Keratinocyte (primary cell): Measurements from ENCODE around the gene ARL15.
A peak's percentile ranks its signal among the peaks of the same experiment; 100 is the strongest.

Experiments used
- CTCF ChIP-seq, 3 experiments: IDR thresholded peaks in 1 of 3; conservative IDR thresholded peaks in 1 of 3; optimal IDR thresholded peaks in 1 of 3; 2 replicates in 2 of 3; 3 replicates in 1 of 3; pipeline versions ENCODE3 to v1.5.1; 2011; ENCODE audit warnings: low read length in 3 of 3, mild to moderate bottlenecking in 3 of 3, moderate library complexity in 2 of 3, control low read depth in 1 of 3, inconsistent platforms in 1 of 3; ENCODE audit not compliant: insufficient read depth in 2 of 3; ENCODE audit errors: extremely low read depth in 1 of 3
- EZH2 ChIP-seq: IDR thresholded peaks from one replicate; pipeline ENCODE4 v1.6.1; 2012; ENCODE audit warnings: inconsistent platforms, mild to moderate bottlenecking, low read length, moderate library complexity

GRCh38 chr5:54090495-54091120 is 219.8 kb downstream of the ARL15 start:
- TF ChIP-seq CTCF (optimal IDR thresholded peaks at IDR 0.05 in 1 of 3, IDR thresholded peaks at IDR 0.05 in 1 of 3, conservative IDR thresholded peaks at IDR 0.05 in 1 of 3; ENCODE audit: extremely low read depth in 1 of 3, insufficient read depth in 2 of 3, low read length in 3 of 3) = peak in 1 of 3 experiments; percentile 49
- no peak for TF ChIP-seq EZH2
